Kidney glomerular epithelial cell (primary cell): Measurements from ENCODE around the gene CDK18.
A peak's percentile ranks its signal among the peaks of the same experiment; 100 is the strongest.

Experiments
- DNase-seq: peaks from one replicate; lab custom pipeline; 2025; lab: John Stamatoyannopoulos, UW

The CDK18 gene

GRCh38 chr1:205505076-205505729 is 734 bp downstream of the CDK18 start:
- no peak for DNase-seq

GRCh38 chr1:205505791-205506190 is 1.3 kb downstream of the CDK18 start:
- DNase-seq = peak; percentile 58

GRCh38 chr1:205506409-205507200 is 2.1 kb downstream of the CDK18 start:
- DNase-seq = no peak

- DNase-seq = no peak
These were observed 3.8 kb downstream of the CDK18 start for GRCh38 chr1:205508227-205508714.

GRCh38 chr1:205510308-205510950 is 6.0 kb downstream of the CDK18 start:
- no peak for DNase-seq

- no peak for DNase-seq
These were observed 6.5 kb downstream of the CDK18 start for GRCh38 chr1:205510951-205511330.

GRCh38 chr1:205512059-205513045 is 7.9 kb downstream of the CDK18 start:
- DNase-seq = peak; percentile 61

- no peak for DNase-seq
These were observed 9.3 kb downstream of the CDK18 start for GRCh38 chr1:205513774-205514173.

- no peak for DNase-seq
These were observed 10.0 kb downstream of the CDK18 start for GRCh38 chr1:205514211-205515142.

GRCh38 chr1:205515781-205516253 is 11.3 kb downstream of the CDK18 start:
- no peak for DNase-seq

- no peak for DNase-seq
These were observed 11.9 kb downstream of the CDK18 start for GRCh38 chr1:205516362-205516761.

- no peak for DNase-seq
These were observed 12.8 kb downstream of the CDK18 start for GRCh38 chr1:205517288-205517687.

GRCh38 chr1:205517763-205518162 is 13.3 kb downstream of the CDK18 start:
- no peak for DNase-seq

- no peak for DNase-seq
These were observed 14.4 kb downstream of the CDK18 start for GRCh38 chr1:205518661-205519540.

- DNase-seq = peak; percentile 14
These were observed 15.2 kb downstream of the CDK18 start for GRCh38 chr1:205519541-205520131.

- no peak for DNase-seq
These were observed 16.2 kb downstream of the CDK18 start for GRCh38 chr1:205520709-205521108.

- no peak for DNase-seq
These were observed 17.2 kb downstream of the CDK18 start for GRCh38 chr1:205521686-205522085.

GRCh38 chr1:205522692-205523091 is 18.2 kb downstream of the CDK18 start:
- no peak for DNase-seq
